Heart right ventricle (tissue), 16 donors: ENCODE data around the gene DYSF. TPM values are rescaled to one million over a fixed set of nuclear protein-coding genes. Genes with fewer than 3 reads are reported as not detected.

ENCODE experiments used
- ATAC-seq, 8 donors: fragments of 200-7000 bp; cut with Tn5 transposase; one replicate each; pipeline ENCODE4 v1.9.1; 2020; ENCODE audit warnings: mild to moderate bottlenecking in 8 of 8, moderate library complexity in 8 of 8, moderate number of reproducible peaks in 1 of 8
- DNase-seq, 2 donors: peaks; one replicate each; pipeline ENCODE4 v3.0.0-alpha.2; 2020
- H3K27ac ChIP-seq, 10 donors: fragments of 200-600 bp; sonication (generic) in 2 of 10; one replicate each; pipeline versions ENCODE4 v1.5.0 to v1.8.0; 2020 to 2022; ENCODE audit warnings: mild to moderate bottlenecking in 3 of 10
- H3K27me3 ChIP-seq, 7 donors: fragments of 200-600 bp; one replicate each; pipeline ENCODE4 v1.8.0; 2021 to 2022; ENCODE audit warnings: mild to moderate bottlenecking in 2 of 7
- H3K36me3 ChIP-seq, 9 donors: fragments of 200-600 bp; sonication (generic) in 1 of 9; one replicate each; pipeline versions ENCODE4 v1.5.0 to v1.8.0; 2020 to 2022; ENCODE audit warnings: mild to moderate bottlenecking in 2 of 9
- H3K4me1 ChIP-seq, 9 donors: fragments of 200-600 bp; sonication (generic) in 1 of 9; one replicate each; pipeline versions ENCODE4 v1.5.0 to v1.8.0; 2020 to 2022; ENCODE audit warnings: mild to moderate bottlenecking in 4 of 9
- H3K4me3 ChIP-seq, 10 donors: fragments of 200-600 bp; sonication (generic) in 2 of 10; one replicate each; pipeline versions ENCODE4 v1.5.0 to v1.8.0; 2020 to 2022; ENCODE audit warnings: mild to moderate bottlenecking in 7 of 10, moderate library complexity in 2 of 10
- H3K9me3 ChIP-seq, 11 donors: fragments of 200-600 bp in 10 of 11; sonication (generic) in 2 of 11; one replicate each; pipeline versions ENCODE4 v1.5.0 to v1.8.0; 2013 to 2022; ENCODE audit warnings: mild to moderate bottlenecking in 2 of 11, control low read depth in 1 of 11, moderate library complexity in 1 of 11
- CTCF ChIP-seq, 9 donors: fragments of 200-600 bp; sonication (generic) in 2 of 9; IDR thresholded peaks; one replicate each; pipeline versions ENCODE4 v1.5.0 to v1.8.0; 2021 to 2022; ENCODE audit warnings: antibody characterized with exemption in 9 of 9, mild to moderate bottlenecking in 5 of 9, moderate library complexity in 1 of 9
- WGBS, 2 donors: extraction: QIAGEN DNeasy Blood & Tissue Kit; methylation state at CpG; one replicate each; pipeline ENCODE4 v1.1.7; 2013; ENCODE audit warnings: inconsistent platforms in 1 of 2; 5-methylcytosine and 5-hydroxymethylcytosine counted together
- intact Hi-C, 10 donors: fragments of 100-400 bp; cut with DNase I; formaldehyde crosslinking; loops; one replicate each; pipeline versions ENCODE4 v1.11.1 to v1.14.2; 2022
- polyA plus RNA-seq, 2 donors: library from polyadenylated mRNA; stranded (reverse); fragments of 200-250 nt; gene quantifications; one replicate each; pipeline ENCODE4 v1.2.3, GENCODE V29; 2013
- total RNA-seq, 10 donors: library from RNA; stranded (reverse); fragmentation: NEBNext Ultra II Directional in 3 of 10; extraction: Animal tissue kit (Norgen Biotek cat#: 25700) in 3 of 10; gene quantifications; one replicate each; pipeline versions ENCODE4 v1.2.1 to v1.2.4, GENCODE V29; 2021 to 2023
- donor health status: Arrhythmogenic right ventricular cardiomyopathy.
- donor health status: ischemic (EF 13 %, LVEDD 7.1; RV severe dilation, severe dysfunction).
- donor health status: healthy with polysubstance abuse.
- donor health status: DM: no; HTN: yes; CAD: no.
- donor health status: DM: no; HTN: no; CAD: no.
- donor health status: ischemic (EF 25% LVEDD 6.9; RV normal size, moderate dysfunction).
- donor health status: ischemic (EF 25% LVEDD 5.7; RV mildly dilated, moderate dysfunction).
- donor health status: healthy.
- donor health status: DM: yes; HTN: yes; CAD: no.
- donor health status: Ischemic cardiomyopathy.
- donor health status: ischemic (EF 35%, LVEDD 5.7; RV mildly dilated, moderate dysfunction).
- donor health status: nonischemic (EF 11% LVEDD 7.7; RV severe dilation, severe dysfunction).
- donor health status: DM: yes; HTN: yes; CAD: no.
- donor health status: PGD.
- donor health status: ischemic (EF 29% LVEDD 5.4; RV normal size, mild dysfunction).
- donor health status: nonischemic (EF 23%, LVEDD 6.1; RV moderate dilation, normal function).

The DYSF gene
- total and polyA plus RNA-seq, 12 donors: 20.6 to 100 (median 64.8) TPM

- ATAC-seq: no peak
- intact Hi-C loops: loop anchor here in 1 of 10 donors (2.0 kb wide), 1 partner anchor 17 kb away; no protein-coding TSS in a partner anchor
- DNase-seq: no peak
- 89 to 96% methylated on average over 4 of the region's 4 CpGs for WGBS, 2 donors
- H3K27ac ChIP-seq: no peak overlapping the region
- H3K9me3 ChIP-seq: no peaks in the 10 kb centered on the region
- peaks cover 0 to 44% (median 0%) of the 10 kb centered on the region in 9 donors for H3K36me3 ChIP-seq
- no peak for TF ChIP-seq CTCF (IDR thresholded peaks at IDR 0.05)
- peaks cover 5 to 40% (median 32%) of the 10 kb centered on the region in 9 donors for H3K4me1 ChIP-seq
- no peaks in the 10 kb centered on the region for H3K27me3 ChIP-seq
- H3K4me3 ChIP-seq: no peak overlapping the region
These were observed 40.7 kb downstream of the DYSF start for GRCh38 chr2:71494091-71494490.

GRCh38 chr2:71494523-71495155 lies 41.3 kb downstream of the DYSF start:
- 84 to 91% methylated on average over 1 of the region's 1 CpG for WGBS, 2 donors

GRCh38 chr2:71496156-71496770 lies 42.9 kb downstream of the DYSF start:
- DNase-seq: no peak
- intact Hi-C loops: no loop called here
- Histone ChIP-seq H3K9me3 (no peaks in the 10 kb centered on the region), H3K27me3 (no peaks in the 10 kb centered on the region), H3K4me3 (no peak overlapping the region), H3K4me1 (peaks cover 13 to 61% (median 53%) of the 10 kb centered on the region in 9 donors), H3K36me3 (peaks cover 0 to 25% (median 0%) of the 10 kb centered on the region in 9 donors), H3K27ac (peak overlapping the region in 9 of 10 donors; percentile 3 to 96 (median 44))
- WGBS, 2 donors: 60 to 63% methylated on average over 9 of the region's 9 CpGs
- TF ChIP-seq CTCF (IDR thresholded peaks at IDR 0.05): no peak
- peak in 4 of 8 donors; percentile 23 to 58 (median 30) for ATAC-seq

More at GRCh38 chr2:71494523-71495155, 41.3 kb downstream of the DYSF start:
- intact Hi-C loops: loop anchor here in 3 of 10 donors (1.0 to 2.0 kb wide), 3 partner anchors 8 to 18 kb away; no protein-coding TSS in a partner anchor
- Histone ChIP-seq H3K4me1 (peaks cover 9 to 46% (median 38%) of the 10 kb centered on the region in 9 donors), H3K4me3 (no peak overlapping the region), H3K27ac (peak overlapping the region in 1 of 10 donors; percentile 20), H3K36me3 (peaks cover 0 to 41% (median 0%) of the 10 kb centered on the region in 9 donors), H3K9me3 (no peaks in the 10 kb centered on the region), H3K27me3 (no peaks in the 10 kb centered on the region)
- DNase-seq (no peak), ATAC-seq (no peak)
- TF ChIP-seq CTCF (IDR thresholded peaks at IDR 0.05): no peak

GRCh38 chr2:71498261-71498701 lies 44.9 kb downstream of the DYSF start:
- 63 to 73% methylated on average over 5 of the region's 5 CpGs for WGBS, 2 donors
- Histone ChIP-seq H3K4me3 (no peak overlapping the region), H3K36me3 (peaks cover 0 to 18% (median 0%) of the 10 kb centered on the region in 9 donors), H3K9me3 (no peaks in the 10 kb centered on the region), H3K4me1 (peaks cover 27 to 69% (median 61%) of the 10 kb centered on the region in 9 donors), H3K27ac (peak overlapping the region in 9 of 10 donors; percentile 56 to 96 (median 82)), H3K27me3 (no peaks in the 10 kb centered on the region)
- DNase-seq: no peak
- TF ChIP-seq CTCF (IDR thresholded peaks at IDR 0.05): no peak
- intact Hi-C loops: no loop called here
- ATAC-seq: no peak
